ENCODE data around the gene TENT5C.

Gene TENT5C

GRCh38 chr1:117592155-117592554 lies 13.7 kb upstream of the TENT5C start:
- DNase-seq (ENCODE audit: low spot score) = no peak

GRCh38 chr1:117594261-117594990 lies 11.4 kb upstream of the TENT5C start:
- DNase-seq (ENCODE audit: low spot score) = no peak

- DNase-seq (ENCODE audit: low spot score) = no peak
Observed at GRCh38 chr1:117596023-117596720, 9.7 kb upstream of the TENT5C start.

GRCh38 chr1:117598489-117598888 lies 7.4 kb upstream of the TENT5C start:
- DNase-seq (ENCODE audit: low spot score) = no peak

- DNase-seq (ENCODE audit: low spot score) = no peak
Observed at GRCh38 chr1:117599286-117600221, 6.3 kb upstream of the TENT5C start.

GRCh38 chr1:117600325-117600943 lies 5.4 kb upstream of the TENT5C start:
- no peak for DNase-seq (ENCODE audit: low spot score)

- no peak for DNase-seq (ENCODE audit: low spot score)
Observed at GRCh38 chr1:117600966-117601365, 4.9 kb upstream of the TENT5C start.

GRCh38 chr1:117602862-117603261 lies 3.0 kb upstream of the TENT5C start:
- no peak for DNase-seq (ENCODE audit: low spot score)

GRCh38 chr1:117605164-117605773 lies 579 bp upstream of the TENT5C start:
- DNase-seq (ENCODE audit: low spot score) = peak; percentile 25

GRCh38 chr1:117606649-117607430 lies 992 bp downstream of the TENT5C start:
- peak; percentile 44 for DNase-seq (ENCODE audit: low spot score)

- no peak for DNase-seq (ENCODE audit: low spot score)
Observed at GRCh38 chr1:117607471-117607870, 1.6 kb downstream of the TENT5C start.

- DNase-seq (ENCODE audit: low spot score) = no peak
Observed at GRCh38 chr1:117608115-117608615, 2.3 kb downstream of the TENT5C start.

- no peak for DNase-seq (ENCODE audit: low spot score)
Observed at GRCh38 chr1:117608758-117609157, 2.9 kb downstream of the TENT5C start.

GRCh38 chr1:117609471-117609911 lies 3.6 kb downstream of the TENT5C start:
- DNase-seq (ENCODE audit: low spot score) = peak; percentile 27

- DNase-seq (ENCODE audit: low spot score) = no peak
Observed at GRCh38 chr1:117610036-117610435, 4.2 kb downstream of the TENT5C start.

GRCh38 chr1:117611121-117611601 lies 5.3 kb downstream of the TENT5C start:
- no peak for DNase-seq (ENCODE audit: low spot score)

- DNase-seq (ENCODE audit: low spot score) = no peak
Observed at GRCh38 chr1:117611894-117612483, 6.1 kb downstream of the TENT5C start.

- DNase-seq (ENCODE audit: low spot score) = peak; percentile 78
Observed at GRCh38 chr1:117612517-117613248, 6.8 kb downstream of the TENT5C start.

Measured in AG08396 (cell line).